Neural progenitor cell (in vitro differentiated cells): ENCODE measurements around the gene QSOX1. TPM values are rescaled to one million over a fixed set of nuclear protein-coding genes. Genes with fewer than 3 reads are reported as not detected.

ENCODE experiments used
- DNase-seq: peaks from one replicate; pipeline ENCODE4 v3.0.0-alpha.2; 2016; ENCODE audit warnings: low spot score
- H2AFZ ChIP-seq: fragments of 200-600 bp; sonication (generic); replicated peaks from 2 replicates; pipeline ENCODE4 v1.6.1; 2016; ENCODE audit warnings: antibody characterized with exemption
- H3F3A ChIP-seq: fragments of 200-600 bp; sonication (generic); 2 replicates; pipeline ENCODE4 v1.6.1; 2016; ENCODE audit warnings: antibody characterized with exemption, low read depth
- H3K27ac ChIP-seq: fragments of 200-600 bp; sonication (generic); 2 replicates; pipeline ENCODE4 v1.5.1; 2016; ENCODE audit warnings: mild to moderate bottlenecking
- H3K27me3 ChIP-seq: fragments of 200-600 bp; sonication (generic); 2 replicates; pipeline ENCODE4 v1.6.1; 2016; ENCODE audit warnings: mild to moderate bottlenecking, moderate library complexity
- H3K36me3 ChIP-seq: fragments of 200-600 bp; sonication (generic); 2 replicates; pipeline ENCODE4 v1.5.1; 2016
- H3K4me1 ChIP-seq: fragments of 200-600 bp; sonication (generic); 2 replicates; pipeline ENCODE4 v1.6.1; 2016; ENCODE audit warnings: mixed run types
- H3K4me2 ChIP-seq: fragments of 200-600 bp; sonication (generic); 2 replicates; pipeline ENCODE4 v1.6.1; 2016
- H3K4me3 ChIP-seq: fragments of 200-600 bp; sonication (generic); 2 replicates; pipeline ENCODE4 v1.5.1; 2016
- H3K79me2 ChIP-seq: fragments of 200-600 bp; sonication (generic); 2 replicates; pipeline ENCODE4 v1.6.1; 2016; ENCODE audit warnings: low read depth
- H3K9ac ChIP-seq: fragments of 200-600 bp; sonication (generic); 2 replicates; pipeline ENCODE4 v1.6.1; 2016
- H3K9me3 ChIP-seq: fragments of 200-600 bp; sonication (generic); 2 replicates; pipeline ENCODE4 v1.5.1; 2016; ENCODE audit warnings: low read depth
- H4K20me1 ChIP-seq: fragments of 200-600 bp; sonication (generic); 2 replicates; pipeline ENCODE4 v1.6.1; 2016; ENCODE audit warnings: low read depth
- H3K27ac Mint-ChIP-seq: 3 replicates; pipeline ENCODE4 v1.8.0; 2021; ENCODE audit warnings: mixed read lengths
- H3K27me3 Mint-ChIP-seq: 2 replicates; pipeline ENCODE4 v1.8.0; 2022; ENCODE audit warnings: low read depth, mild to moderate bottlenecking, inconsistent platforms, moderate library complexity, mixed read lengths; ENCODE audit not compliant: insufficient read depth
- H3K36me3 Mint-ChIP-seq: 3 replicates; pipeline ENCODE4 v1.8.0; 2021; ENCODE audit warnings: mixed read lengths
- H3K4me1 Mint-ChIP-seq: 3 replicates; pipeline ENCODE4 v1.8.0; 2021; ENCODE audit warnings: mixed read lengths
- H3K4me3 Mint-ChIP-seq: 3 replicates; pipeline ENCODE4 v1.8.0; 2021; ENCODE audit warnings: mild to moderate bottlenecking, moderate library complexity, mixed read lengths
- H3K9me3 Mint-ChIP-seq: 3 replicates; pipeline ENCODE4 v1.8.0; 2020; ENCODE audit warnings: mixed read lengths
- EZH2 ChIP-seq: fragments of 200-600 bp; sonication (generic); IDR thresholded peaks from 2 replicates; pipeline ENCODE4 v1.6.1; 2017; ENCODE audit warnings: antibody characterized with exemption, mild to moderate bottlenecking, moderate library complexity
- EZH2phosphoT487 ChIP-seq: fragments of 200-600 bp; sonication (generic); IDR thresholded peaks from 2 replicates; pipeline ENCODE4 v1.6.1; 2017; ENCODE audit warnings: antibody characterized with exemption
- total RNA-seq: library from RNA; depleted of rRNA; stranded (reverse); fragments of >200 nt; gene quantifications from 2 replicates; pipeline ENCODE4 v1.2.3, GENCODE V29; 2015; ENCODE audit warnings: low replicate concordance
- TF ChIP-seq, protein P1 (sequence below): fragments of 200-600 bp; sonication (generic); IDR thresholded peaks from 2 replicates; pipeline ENCODE4 v1.5.1; 2017; ENCODE audit warnings: antibody characterized with exemption, mild to moderate bottlenecking

The QSOX1 gene
- total RNA-seq, 1 donor from 2014 or later: 13.6 TPM

DNA sequence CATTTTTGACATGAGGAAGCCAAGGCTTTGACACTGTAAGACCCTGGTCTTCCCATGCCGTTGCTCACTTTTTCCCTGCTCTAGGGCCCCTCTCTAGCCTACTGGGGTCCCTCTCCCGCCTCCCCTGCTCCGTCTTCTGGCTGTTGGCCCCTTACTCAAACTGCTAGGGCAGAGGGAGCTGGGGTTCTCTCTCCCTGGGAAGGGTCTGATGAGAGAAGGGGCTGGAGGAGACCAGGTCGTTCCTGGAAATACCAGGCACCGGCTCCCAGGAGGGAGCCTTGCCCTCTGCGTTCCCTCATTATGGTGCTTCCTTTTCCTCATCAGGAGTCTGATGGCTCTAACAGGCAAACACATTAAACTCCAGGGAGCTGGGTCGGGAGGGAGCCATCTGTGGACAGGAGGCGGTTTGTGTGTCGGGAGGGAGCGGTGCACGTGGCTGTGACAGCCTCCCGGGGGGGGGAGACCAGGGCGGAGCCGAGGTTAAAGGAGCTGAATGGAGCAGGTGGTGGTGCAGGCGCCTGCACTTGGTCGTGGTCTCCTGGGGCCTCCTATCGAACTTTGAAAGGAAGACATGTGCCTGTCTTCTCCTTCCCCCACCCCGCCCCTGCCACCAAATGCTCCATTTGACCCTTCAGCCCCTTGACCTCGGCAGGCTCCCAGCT is 40.0 kb downstream of the QSOX1 start:
- H3K4me3 Mint-ChIP-seq: no peak overlapping the region

DNA sequence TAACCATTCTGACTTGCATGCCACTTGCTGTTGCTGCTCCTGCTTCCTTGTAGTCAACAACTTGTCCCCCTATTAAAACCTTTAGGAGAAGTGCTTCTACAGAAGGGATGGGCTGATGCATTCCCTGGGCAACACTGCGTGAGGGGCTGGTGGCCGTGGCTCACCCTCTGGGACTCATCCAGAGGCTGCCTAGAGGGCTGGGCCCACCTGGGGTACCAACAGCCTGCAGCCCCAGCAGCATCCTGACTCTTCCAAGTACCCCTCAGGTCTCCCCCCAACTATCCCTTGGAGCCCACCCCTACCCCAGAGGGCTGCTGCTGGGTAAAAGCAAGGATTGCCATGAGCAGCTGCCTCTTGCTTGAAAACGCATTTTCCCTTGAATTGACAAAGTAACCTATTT is 40.7 kb downstream of the QSOX1 start:
- H3K36me3 Mint-ChIP-seq: peaks cover 13% of the 10 kb centered on the region
- H3K4me3 ChIP-seq: no peak overlapping the region
- H3K79me2 ChIP-seq: no peaks in the 10 kb centered on the region
- H3K9me3 Mint-ChIP-seq: no peaks in the 10 kb centered on the region
- H3F3A ChIP-seq: peaks cover 5% of the 10 kb centered on the region
- no peak overlapping the region for H3K27ac ChIP-seq
- H3K4me2 ChIP-seq: no peak overlapping the region
- no peak overlapping the region for H3K4me3 Mint-ChIP-seq
- peaks cover 21% of the 10 kb centered on the region for H3K27me3 Mint-ChIP-seq
- DNase-seq: no peak
- no peaks in the 10 kb centered on the region for H3K9me3 ChIP-seq
- peaks cover 19% of the 10 kb centered on the region for H3K4me1 ChIP-seq
- peaks cover 15% of the 10 kb centered on the region for H3K4me1 Mint-ChIP-seq
- H3K27ac Mint-ChIP-seq: no peak overlapping the region
- TF ChIP-seq, protein P1, sequence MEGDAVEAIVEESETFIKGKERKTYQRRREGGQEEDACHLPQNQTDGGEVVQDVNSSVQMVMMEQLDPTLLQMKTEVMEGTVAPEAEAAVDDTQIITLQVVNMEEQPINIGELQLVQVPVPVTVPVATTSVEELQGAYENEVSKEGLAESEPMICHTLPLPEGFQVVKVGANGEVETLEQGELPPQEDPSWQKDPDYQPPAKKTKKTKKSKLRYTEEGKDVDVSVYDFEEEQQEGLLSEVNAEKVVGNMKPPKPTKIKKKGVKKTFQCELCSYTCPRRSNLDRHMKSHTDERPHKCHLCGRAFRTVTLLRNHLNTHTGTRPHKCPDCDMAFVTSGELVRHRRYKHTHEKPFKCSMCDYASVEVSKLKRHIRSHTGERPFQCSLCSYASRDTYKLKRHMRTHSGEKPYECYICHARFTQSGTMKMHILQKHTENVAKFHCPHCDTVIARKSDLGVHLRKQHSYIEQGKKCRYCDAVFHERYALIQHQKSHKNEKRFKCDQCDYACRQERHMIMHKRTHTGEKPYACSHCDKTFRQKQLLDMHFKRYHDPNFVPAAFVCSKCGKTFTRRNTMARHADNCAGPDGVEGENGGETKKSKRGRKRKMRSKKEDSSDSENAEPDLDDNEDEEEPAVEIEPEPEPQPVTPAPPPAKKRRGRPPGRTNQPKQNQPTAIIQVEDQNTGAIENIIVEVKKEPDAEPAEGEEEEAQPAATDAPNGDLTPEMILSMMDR: no peak
- TF ChIP-seq EZH2phosphoT487 (no peak), EZH2 (no peak)
- H3K36me3 ChIP-seq: no peaks in the 10 kb centered on the region
- no peak overlapping the region for H3K9ac ChIP-seq
- H2AFZ ChIP-seq: no peak overlapping the region
- no peaks in the 10 kb centered on the region for H3K27me3 ChIP-seq
- peaks cover 32% of the 10 kb centered on the region for H4K20me1 ChIP-seq

More for the DNA sequence above, 40.0 kb downstream of the QSOX1 start:
- no peaks in the 10 kb centered on the region for H3K79me2 ChIP-seq
- TF ChIP-seq EZH2phosphoT487: no peak
- H4K20me1 ChIP-seq: peaks cover 32% of the 10 kb centered on the region
- H3K9me3 ChIP-seq: no peaks in the 10 kb centered on the region
- peaks cover 15% of the 10 kb centered on the region for H3K4me1 Mint-ChIP-seq
- H3K4me3 ChIP-seq: no peak overlapping the region
- peaks cover 18% of the 10 kb centered on the region for H3K27me3 Mint-ChIP-seq
- H2AFZ ChIP-seq: no peak overlapping the region
- H3K9me3 Mint-ChIP-seq: no peaks in the 10 kb centered on the region
- no peak overlapping the region for H3K27ac ChIP-seq
- H3F3A ChIP-seq: peaks cover 5% of the 10 kb centered on the region
- no peak overlapping the region for H3K27ac Mint-ChIP-seq
- H3K36me3 Mint-ChIP-seq: peaks cover 13% of the 10 kb centered on the region
- no peak for DNase-seq
- no peak overlapping the region for H3K9ac ChIP-seq
- peaks cover 19% of the 10 kb centered on the region for H3K4me1 ChIP-seq
- no peaks in the 10 kb centered on the region for H3K27me3 ChIP-seq
- no peak overlapping the region for H3K4me2 ChIP-seq
- H3K36me3 ChIP-seq: no peaks in the 10 kb centered on the region

GRCh38 chr1:180195916-180196315 is 41.2 kb downstream of the QSOX1 start:
- Histone ChIP-seq H3K9me3 (no peaks in the 10 kb centered on the region), H3K27ac (no peak overlapping the region), H3K36me3 (no peaks in the 10 kb centered on the region), H4K20me1 (peaks cover 32% of the 10 kb centered on the region), H3K4me2 (no peak overlapping the region), H3F3A (peaks cover 5% of the 10 kb centered on the region), H3K27me3 (no peaks in the 10 kb centered on the region), H3K9ac (no peak overlapping the region), H3K4me1 (peaks cover 19% of the 10 kb centered on the region), H3K79me2 (no peaks in the 10 kb centered on the region), H2AFZ (no peak overlapping the region), H3K4me3 (no peak overlapping the region)
- no peak overlapping the region for H3K4me3 Mint-ChIP-seq
- no peak for DNase-seq
- no peak for TF ChIP-seq EZH2
- TF ChIP-seq, protein P1: no peak
- TF ChIP-seq EZH2phosphoT487: no peak
- H3K27me3 Mint-ChIP-seq: peaks cover 24% of the 10 kb centered on the region
- H3K27ac Mint-ChIP-seq: no peak overlapping the region
- peaks cover 15% of the 10 kb centered on the region for H3K4me1 Mint-ChIP-seq
- peaks cover 13% of the 10 kb centered on the region for H3K36me3 Mint-ChIP-seq
- no peaks in the 10 kb centered on the region for H3K9me3 Mint-ChIP-seq

- H3K4me3 Mint-ChIP-seq: no peak overlapping the region
Measured at GRCh38 chr1:180196436-180197003, 41.9 kb downstream of the QSOX1 start.

More at GRCh38 chr1:180196436-180197003, 41.9 kb downstream of the QSOX1 start:
- Histone ChIP-seq H3K27me3 (no peaks in the 10 kb centered on the region), H3K4me1 (peaks cover 19% of the 10 kb centered on the region), H3K9me3 (no peaks in the 10 kb centered on the region), H3K36me3 (no peaks in the 10 kb centered on the region), H4K20me1 (peaks cover 32% of the 10 kb centered on the region), H3K27ac (no peak overlapping the region), H3K4me2 (no peak overlapping the region), H3K9ac (no peak overlapping the region), H2AFZ (no peak overlapping the region), H3K79me2 (no peaks in the 10 kb centered on the region), H3K4me3 (no peak overlapping the region), H3F3A (peaks cover 5% of the 10 kb centered on the region)
- Mint-ChIP-seq H3K36me3 (peaks cover 10% of the 10 kb centered on the region), H3K27ac (no peak overlapping the region), H3K9me3 (no peaks in the 10 kb centered on the region), H3K27me3 (peaks cover 21% of the 10 kb centered on the region), H3K4me1 (peaks cover 15% of the 10 kb centered on the region)
- DNase-seq: no peak
- TF ChIP-seq, protein P1: no peak
- no peak for TF ChIP-seq EZH2
- no peak for TF ChIP-seq EZH2phosphoT487
